Umbilical cord (tissue), 2 donors: ENCODE data around the gene KIF1C. TPM values are rescaled to one million over a fixed set of nuclear protein-coding genes. Genes with fewer than 3 reads are reported as not detected.
"Not testable (repeated sequence)": the region's sequence is repeated elsewhere in the genome, so short reads cannot be mapped to it uniquely, and the experiment has no call there.

Experiments used
- DNase-seq: peaks from one replicate; pipeline ENCODE4 v3.0.0-alpha.2; 2015; ENCODE audit warnings: low spot score
- total RNA-seq: library from RNA; depleted of rRNA; stranded (reverse); fragments of >200 nt; gene quantifications from one replicate; pipeline ENCODE4 v1.2.3, GENCODE V29; 2014; ENCODE audit warnings: low replicate concordance; ENCODE audit not compliant: insufficient read depth

Gene KIF1C
- total RNA-seq, 1 donor from 2014 or later, result 35.6 TPM

DNA sequence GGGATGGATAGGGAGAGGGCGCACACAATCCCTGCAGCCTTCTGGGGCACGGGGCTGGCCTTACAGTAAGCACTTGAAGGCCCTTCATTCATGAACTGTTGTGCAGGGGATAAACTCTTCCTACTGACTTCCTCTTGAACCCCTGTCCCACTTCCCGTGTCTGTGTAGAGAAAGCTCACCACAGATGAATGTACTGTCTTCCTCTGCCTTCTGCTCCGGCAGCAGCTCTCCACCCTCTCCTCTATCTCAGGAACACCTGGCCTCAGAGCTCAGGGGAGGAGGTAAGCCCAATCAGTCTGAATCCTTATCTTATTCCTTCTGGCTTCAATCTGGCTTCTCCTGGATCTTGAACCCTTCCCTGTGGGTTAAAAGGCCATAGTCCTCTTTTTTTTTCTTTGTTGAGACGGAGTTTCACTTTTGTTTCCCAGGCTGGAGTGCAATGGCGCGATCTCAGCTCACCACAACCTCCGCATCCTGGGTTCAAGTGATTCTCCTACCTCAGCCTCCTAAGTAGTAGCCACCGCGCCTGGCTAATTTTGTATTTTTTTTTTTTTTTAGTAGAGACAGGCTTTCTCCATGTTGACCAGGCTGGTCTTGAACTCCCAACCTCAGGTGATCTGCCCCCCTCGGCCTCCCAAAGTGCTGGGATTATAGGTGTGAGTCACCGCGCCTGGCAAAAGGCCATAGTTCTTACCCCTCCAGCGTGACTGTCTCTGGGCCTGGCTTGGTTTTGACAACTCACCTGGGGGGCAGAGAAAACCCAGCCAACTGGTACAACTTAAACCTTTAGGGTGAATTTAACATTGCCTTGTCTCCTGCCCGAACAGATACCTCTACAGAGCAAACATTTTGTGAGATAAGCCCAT is 44.6 kb downstream of the KIF1C start:
- no peak for DNase-seq

DNA sequence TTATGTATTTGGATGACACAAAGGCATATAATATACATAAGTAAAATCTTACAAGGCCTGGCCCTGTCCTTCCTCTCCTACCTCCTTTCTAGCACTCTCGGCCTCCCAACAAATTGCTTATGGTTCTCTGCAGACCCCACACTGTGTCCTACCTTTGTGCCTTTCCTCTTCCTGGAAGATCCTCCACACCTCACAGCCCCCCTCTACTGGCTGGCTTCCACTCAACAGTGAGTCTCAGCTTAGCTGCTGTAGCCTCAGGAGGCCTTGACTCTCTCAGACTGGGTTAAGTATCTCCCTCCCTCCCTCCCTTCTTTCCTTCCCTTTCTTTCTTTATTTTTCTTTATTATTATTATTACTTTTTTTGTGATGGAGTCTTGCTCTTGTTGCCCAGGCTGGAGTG is 45.8 kb downstream of the KIF1C start:
- DNase-seq, result no peak

DNA sequence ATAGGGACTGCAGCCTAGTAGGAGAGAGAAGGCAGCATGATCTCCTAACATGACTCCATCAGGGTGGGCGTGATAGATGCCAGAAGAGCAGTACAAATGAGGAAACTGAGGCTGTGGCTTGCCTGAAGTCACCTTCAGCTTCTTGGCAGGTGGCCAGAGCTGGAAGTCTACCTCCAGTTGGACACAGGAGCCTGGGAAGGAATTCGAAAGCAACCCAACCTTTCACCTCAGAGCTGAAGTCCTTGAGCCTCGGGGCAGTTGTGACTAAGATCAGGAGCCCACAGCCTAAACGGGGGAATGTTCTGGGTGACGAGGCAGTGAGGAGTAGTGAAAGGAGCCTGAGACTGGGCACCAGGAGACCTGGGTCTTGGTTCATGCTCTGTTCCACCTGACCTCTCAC is 46.9 kb downstream of the KIF1C start:
- DNase-seq, result no peak

DNA sequence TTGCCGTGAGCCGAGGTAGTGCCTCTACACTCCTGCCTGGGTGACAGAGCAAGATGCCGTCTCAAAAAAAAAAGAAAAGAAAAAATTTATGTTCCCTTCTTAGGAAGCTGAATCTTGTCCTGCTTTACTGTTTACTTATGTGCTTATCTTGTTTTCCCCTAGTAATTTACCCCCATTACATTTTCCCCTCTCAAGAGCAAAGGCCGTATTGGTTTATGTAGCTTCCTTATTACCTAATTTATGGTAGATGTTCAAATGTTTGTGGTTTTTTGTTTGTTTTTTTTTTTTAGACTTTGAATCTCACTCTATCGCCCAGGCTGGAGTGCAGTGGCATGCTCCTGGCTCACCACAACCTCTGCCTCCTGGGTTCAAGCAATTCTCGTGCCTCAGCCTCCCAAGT is 47.7 kb downstream of the KIF1C start:
- no peak for DNase-seq

DNA sequence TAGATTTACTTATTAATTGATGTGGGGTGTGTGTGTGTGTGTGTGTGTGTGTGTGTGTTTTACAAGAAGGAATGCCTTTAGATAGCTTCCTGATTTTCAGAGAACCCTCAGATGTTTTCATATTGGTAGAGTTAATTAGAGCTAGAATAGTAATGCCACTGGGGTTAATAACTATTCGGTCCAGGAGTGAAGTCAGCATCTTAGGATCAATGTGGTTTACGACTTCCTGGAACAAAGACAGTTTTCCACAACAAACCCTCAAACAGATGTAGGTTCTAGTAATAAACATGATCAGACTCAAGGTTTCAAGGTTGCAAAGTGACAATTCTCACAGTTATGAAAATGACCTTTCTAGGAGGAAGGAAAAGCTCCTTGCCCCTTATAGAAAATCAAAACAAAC is 49.7 kb downstream of the KIF1C start:
- peak; percentile 24 for DNase-seq

DNA sequence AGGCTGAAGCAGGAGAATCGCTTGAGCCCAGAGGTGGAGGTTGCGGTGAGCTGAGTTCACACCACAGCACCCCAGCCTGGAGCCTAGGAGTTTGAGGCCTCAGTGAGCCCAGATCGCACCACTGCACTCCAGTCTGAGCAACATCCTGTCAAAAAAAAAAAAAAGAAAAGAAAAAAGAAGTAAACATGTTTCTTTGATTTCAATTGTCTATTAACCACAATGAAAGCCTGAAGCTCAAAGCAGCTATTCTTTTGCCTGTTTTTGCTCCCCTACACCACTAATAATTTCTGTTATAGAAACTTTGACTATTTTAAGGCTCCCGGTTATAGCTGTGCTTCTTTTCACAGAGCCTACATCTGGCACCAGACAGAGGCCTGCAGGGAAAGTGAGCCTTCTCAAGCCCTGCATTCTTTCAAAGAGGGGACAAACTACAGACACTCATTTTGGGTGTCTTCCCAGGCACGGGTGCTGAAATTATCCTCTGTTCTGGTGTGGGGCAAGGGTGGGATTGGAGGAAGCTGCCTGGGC is 51.6 kb downstream of the KIF1C start:
- peak; percentile 86 for DNase-seq

DNA sequence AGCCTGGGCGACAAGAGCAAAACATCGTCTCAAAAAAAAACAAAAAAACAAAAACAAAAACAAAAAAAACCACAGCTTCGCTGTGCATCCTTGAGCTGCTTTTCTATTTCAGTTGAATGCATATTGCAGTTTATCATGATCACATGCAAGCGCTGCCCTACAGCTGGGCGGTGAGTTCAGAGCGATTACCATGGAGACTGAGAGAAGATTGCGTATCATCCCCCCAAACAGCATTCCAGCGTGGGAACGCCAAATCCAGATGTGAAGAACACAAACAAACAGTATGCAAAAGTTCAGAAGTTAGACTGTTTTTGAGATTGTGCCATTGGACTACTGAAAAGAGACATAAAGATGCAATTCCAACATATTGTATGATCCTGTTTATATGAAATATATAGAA is 52.5 kb downstream of the KIF1C start:
- peak; percentile 95 for DNase-seq

DNA sequence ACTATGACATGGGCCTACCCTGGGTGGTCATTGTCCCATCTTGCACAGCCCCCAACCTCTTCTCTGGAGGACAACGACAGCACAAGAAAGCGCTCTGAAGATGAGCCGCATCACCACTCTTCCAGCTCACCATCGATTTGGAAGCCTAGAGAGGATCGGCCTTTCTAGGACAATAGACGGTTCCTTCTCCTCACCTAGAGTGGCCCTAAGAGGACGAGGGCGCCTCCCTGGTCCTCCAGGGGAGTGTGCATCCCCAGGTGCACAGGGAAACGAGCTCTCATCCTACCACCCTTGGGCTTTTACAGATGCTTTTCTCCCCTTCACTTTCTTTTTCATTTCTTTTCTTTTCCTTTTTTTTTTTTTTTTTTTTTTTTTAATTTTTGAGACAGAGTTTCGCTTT is 57.8 kb downstream of the KIF1C start:
- no peak for DNase-seq

DNA sequence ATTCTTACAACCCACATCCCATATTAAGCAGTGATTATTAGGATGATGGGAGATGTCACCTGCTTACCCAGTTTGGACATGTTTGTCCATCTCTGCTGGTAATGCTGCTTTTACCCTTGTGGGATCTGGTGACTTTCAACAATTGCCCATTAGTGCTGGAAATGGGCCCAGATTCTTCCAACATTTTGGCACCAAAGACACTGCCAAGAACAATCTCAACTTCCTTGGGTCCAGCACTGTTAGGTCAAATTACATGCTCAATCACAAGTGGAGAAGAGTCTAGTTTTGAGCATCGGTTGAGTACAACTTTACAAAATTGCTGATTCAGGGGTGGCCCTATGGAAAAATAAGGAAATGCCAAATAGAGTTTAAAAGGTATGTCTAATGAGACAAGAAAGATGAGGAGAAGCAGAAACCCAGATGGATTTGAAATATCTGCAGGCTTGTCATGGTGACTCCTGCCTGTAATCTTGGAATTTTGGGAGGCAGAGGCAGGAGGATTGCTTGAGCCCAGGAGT is 67.5 kb downstream of the KIF1C start:
- no peak for DNase-seq

DNA sequence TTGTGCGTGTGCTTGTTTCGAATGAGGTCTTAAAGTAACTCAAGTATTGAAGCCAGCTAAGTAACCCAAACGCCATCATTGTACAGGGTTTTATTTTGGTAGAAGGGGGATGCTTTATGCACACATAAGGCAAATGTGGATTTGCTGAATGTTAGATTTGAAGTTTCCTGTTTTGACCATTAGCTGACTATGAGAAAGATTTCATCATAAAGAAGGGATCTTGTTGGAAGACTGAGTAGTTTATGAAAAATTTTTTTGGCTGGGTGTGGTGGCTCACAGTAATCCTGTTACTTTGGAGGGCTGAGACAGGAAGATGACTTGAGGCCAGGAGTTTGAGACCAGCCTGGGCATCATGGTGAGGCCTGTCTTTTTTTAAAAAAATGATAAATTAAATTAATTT is 70.5 kb downstream of the KIF1C start:
- DNase-seq, result peak; percentile 21

DNA sequence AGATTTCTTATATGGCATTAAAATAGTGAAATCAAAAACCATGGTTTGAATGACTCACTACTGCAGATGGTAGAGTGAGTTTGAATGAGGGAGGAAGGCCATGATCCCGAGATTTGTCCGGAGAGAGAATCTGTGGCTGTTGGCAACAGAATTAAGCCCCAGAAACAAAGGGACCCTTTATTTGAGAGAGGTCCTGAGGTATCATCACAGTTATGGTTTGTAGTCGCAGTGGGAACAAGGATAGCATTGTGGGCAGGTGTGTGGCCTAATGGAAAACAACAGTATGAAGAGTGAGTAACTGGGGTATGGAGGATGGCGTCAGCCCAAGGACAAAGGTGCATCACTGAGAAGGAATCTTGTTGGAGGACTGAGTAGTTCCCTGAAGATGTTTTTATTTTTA is 72.0 kb downstream of the KIF1C start:
- DNase-seq, result no peak

DNA sequence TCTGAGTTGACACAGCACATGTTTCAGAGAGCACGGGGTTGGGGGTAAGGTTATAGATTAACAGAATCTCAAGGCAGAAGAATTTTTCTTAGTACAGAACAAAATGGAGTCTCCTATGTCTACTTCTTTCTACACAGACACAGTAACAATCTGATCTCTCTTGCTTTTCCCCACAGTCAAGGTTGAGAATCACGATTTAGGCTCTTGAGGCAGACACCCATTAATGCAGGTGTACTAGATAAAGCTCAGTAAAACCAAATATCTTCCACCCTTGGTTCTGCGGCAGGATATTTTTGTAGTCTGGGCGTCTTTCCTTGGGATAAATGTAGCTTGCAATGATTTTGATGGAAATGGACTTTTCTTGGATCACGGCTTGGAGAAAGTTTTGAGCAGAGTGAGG is 77.7 kb downstream of the KIF1C start:
- not testable (repeated sequence) for DNase-seq

DNA sequence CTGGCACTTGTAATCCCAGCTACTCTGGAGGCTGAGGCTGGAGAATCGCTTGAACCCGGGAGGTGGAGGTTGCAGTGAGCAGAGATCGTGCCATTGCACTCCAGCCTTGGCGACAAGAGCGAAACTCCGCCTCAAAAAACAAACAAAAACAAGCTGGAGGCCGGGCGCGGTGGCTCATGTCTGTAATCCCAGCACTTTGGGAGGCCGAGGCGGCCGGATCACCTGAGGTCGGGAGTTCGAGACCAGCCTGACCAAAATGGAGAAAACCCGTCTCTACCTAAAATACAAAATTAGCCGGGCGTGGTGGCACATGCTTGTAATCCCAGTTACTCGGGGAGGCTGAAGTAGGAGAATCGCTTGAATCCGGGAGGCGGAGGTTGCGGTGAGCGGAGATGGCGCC is 79.5 kb downstream of the KIF1C start:
- not testable (repeated sequence) for DNase-seq

DNA sequence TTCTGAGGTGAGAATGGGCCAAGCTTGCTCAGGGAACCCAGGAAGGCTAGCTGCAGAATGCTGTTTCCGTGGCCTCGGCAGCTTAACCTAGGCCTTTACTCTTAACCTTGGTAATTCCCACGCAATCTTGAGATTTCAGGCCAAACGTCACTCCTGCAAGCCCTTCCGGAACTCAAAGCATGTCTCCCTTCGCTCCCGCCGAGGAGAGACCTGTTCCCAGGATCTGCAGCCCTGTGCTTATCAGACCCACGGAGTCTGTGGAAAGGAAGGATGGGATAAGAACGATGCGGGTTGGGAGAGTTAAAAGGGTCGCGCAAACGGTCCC is 80.0 kb downstream of the KIF1C start:
- no peak for DNase-seq

Other genes with a start within 250 kb of the KIF1C start
- not detected for gene TM4SF5, start 226.1 kb upstream of the KIF1C start, total RNA-seq
- not detected for gene VMO1, start 211.6 kb upstream of the KIF1C start, total RNA-seq
- not detected for gene GLTPD2, start 209.0 kb upstream of the KIF1C start, total RNA-seq
- 32.7 TPM for gene PSMB6, start 201.8 kb upstream of the KIF1C start, total RNA-seq
- gene PLD2, start 190.8 kb upstream of the KIF1C start, total RNA-seq, result 16.6 TPM
- 10.1 TPM for gene MINK1, start 164.6 kb upstream of the KIF1C start, total RNA-seq
- 11.3 TPM for gene C17orf107, start 98.4 kb upstream of the KIF1C start, total RNA-seq
- gene CHRNE, start 94.9 kb upstream of the KIF1C start, total RNA-seq, result not detected
- 0.72 TPM for gene GP1BA, start 65.7 kb upstream of the KIF1C start, total RNA-seq
- 28.9 TPM for gene SLC25A11, start 57.9 kb upstream of the KIF1C start, total RNA-seq
- gene RNF167, start 57.7 kb upstream of the KIF1C start, total RNA-seq, result 10.8 TPM
- gene PFN1, start 49.4 kb upstream of the KIF1C start, total RNA-seq, result 339 TPM
- gene ENO3, start 46.8 kb upstream of the KIF1C start, total RNA-seq, result 12.0 TPM
- 40.2 TPM for gene SPAG7, start 30.1 kb upstream of the KIF1C start, total RNA-seq
- gene CAMTA2, start 10.3 kb upstream of the KIF1C start, total RNA-seq, result 1.7 TPM
- gene INCA1, start 428 bp upstream of the KIF1C start, total RNA-seq, result 2.9 TPM
- 1.4 TPM for gene SLC52A1, start 37.5 kb downstream of the KIF1C start, total RNA-seq
- gene ZFP3, start 80.5 kb downstream of the KIF1C start, total RNA-seq, result 7.0 TPM
- 4.1 TPM for gene ZNF232, start 113.9 kb downstream of the KIF1C start, total RNA-seq
- 1.9 TPM for gene USP6, start 118.1 kb downstream of the KIF1C start, total RNA-seq
- 29.1 TPM for gene ZNF594, start 193.9 kb downstream of the KIF1C start, total RNA-seq
- gene SCIMP, start 236.9 kb downstream of the KIF1C start, total RNA-seq, result 0.72 TPM